Right atrium auricular region (tissue), 2 donors: ENCODE measurements around the gene ZNF81. TPM values are rescaled to one million over a fixed set of nuclear protein-coding genes. Genes with fewer than 3 reads are reported as not detected.
"Not testable (repeated sequence)": the region's sequence is repeated elsewhere in the genome, so short reads cannot be mapped to it uniquely, and the experiment has no call there.

ENCODE experiments used
- DNase-seq: peaks from one replicate; pipeline ENCODE4 v3.0.0-alpha.2; 2019; ENCODE audit warnings: low spot score
- H3K27ac ChIP-seq, 2 donors: fragments of 200-600 bp; sonication (generic); 1 replicate in 1 of 2; 2 replicates in 1 of 2; pipeline ENCODE4 v1.5.1; 2016 to 2019
- H3K27me3 ChIP-seq, 2 donors: fragments of 200-600 bp; sonication (generic); one replicate each; pipeline versions ENCODE4 v1.5.1 to v1.6.0; 2017 to 2019
- H3K36me3 ChIP-seq: fragments of 200-600 bp; sonication (generic); one replicate; pipeline ENCODE4 v1.5.1; 2016
- H3K4me1 ChIP-seq, 2 donors: fragments of 200-600 bp; sonication (generic); one replicate each; pipeline versions ENCODE4 v1.5.1 to v1.6.0; 2017 to 2019
- H3K4me3 ChIP-seq, 2 donors: fragments of 200-600 bp; sonication (generic); 1 replicate in 1 of 2; 2 replicates in 1 of 2; pipeline ENCODE4 v1.5.1; 2017 to 2019; ENCODE audit warnings: mild to moderate bottlenecking in 1 of 2, moderate library complexity in 1 of 2
- H3K9me3 ChIP-seq, 2 donors: fragments of 200-600 bp; sonication (generic); one replicate each; pipeline ENCODE4 v1.5.1; 2019
- CTCF ChIP-seq, 2 donors: fragments of 200-600 bp; sonication (generic); IDR thresholded peaks; one replicate each; pipeline ENCODE4 v1.5.1; 2019; ENCODE audit warnings: antibody characterized with exemption in 2 of 2
- total RNA-seq, 2 donors: library from RNA; depleted of rRNA; stranded (reverse); fragments of >200 nt; gene quantifications; one replicate each; pipeline ENCODE4 v1.1.0, GENCODE V29; 2016

The ZNF81 gene
- total RNA-seq, 2 donors from 2014 or later = 3.6 to 4.7 TPM

GRCh38 chrX:47941423-47941822, 104.7 kb downstream of the ZNF81 start:
- H3K27me3 ChIP-seq = no peaks in the 10 kb centered on the region
- no peak for DNase-seq
- no peak for TF ChIP-seq CTCF (IDR thresholded peaks at IDR 0.05)
- no peak overlapping the region for H3K27ac ChIP-seq
- H3K4me3 ChIP-seq = no peak overlapping the region
- no peaks in the 10 kb centered on the region for H3K4me1 ChIP-seq
- H3K9me3 ChIP-seq = peaks cover 0 to 11% of the 10 kb centered on the region in 2 donors
- no peaks in the 10 kb centered on the region for H3K36me3 ChIP-seq

- H3K27ac ChIP-seq, DNase-seq, H3K4me1 ChIP-seq, H3K4me3 ChIP-seq, H3K27me3 ChIP-seq, H3K36me3 ChIP-seq: not testable (repeated sequence)
- H3K9me3 ChIP-seq = peaks cover 0 to 11% of the 10 kb centered on the region in 2 donors
Measured at GRCh38 chrX:47955295-47955694, 118.6 kb downstream of the ZNF81 start.

- no peak for DNase-seq
Measured at GRCh38 chrX:47956016-47956415, 119.3 kb downstream of the ZNF81 start.

GRCh38 chrX:47958206-47958605, 121.5 kb downstream of the ZNF81 start:
- not testable (repeated sequence) for H3K27me3 ChIP-seq

More at GRCh38 chrX:47956016-47956415, 119.3 kb downstream of the ZNF81 start:
- Histone ChIP-seq H3K9me3 (peaks cover 0 to 4% of the 10 kb centered on the region in 2 donors), H3K27me3 (no peaks in the 10 kb centered on the region), H3K27ac (no peak overlapping the region), H3K36me3 (no peaks in the 10 kb centered on the region), H3K4me3 (no peak overlapping the region), H3K4me1 (no peaks in the 10 kb centered on the region)
- no peak for TF ChIP-seq CTCF (IDR thresholded peaks at IDR 0.05)

GRCh38 chrX:47958761-47959342, 122.2 kb downstream of the ZNF81 start:
- no peak for TF ChIP-seq CTCF (IDR thresholded peaks at IDR 0.05)
- no peak overlapping the region for H3K27ac ChIP-seq

More at GRCh38 chrX:47958206-47958605, 121.5 kb downstream of the ZNF81 start:
- H3K9me3 ChIP-seq, DNase-seq, H3K4me1 ChIP-seq, H3K36me3 ChIP-seq, H3K27ac ChIP-seq, H3K4me3 ChIP-seq: not testable (repeated sequence)

GRCh38 chrX:47960406-47960805, 123.7 kb downstream of the ZNF81 start:
- no peak for TF ChIP-seq CTCF (IDR thresholded peaks at IDR 0.05)
- Histone ChIP-seq H3K27ac (no peak overlapping the region), H3K36me3 (no peaks in the 10 kb centered on the region), H3K27me3 (no peaks in the 10 kb centered on the region), H3K4me3 (no peak overlapping the region), H3K4me1 (no peaks in the 10 kb centered on the region), H3K9me3 (peaks cover 0 to 8% of the 10 kb centered on the region in 2 donors)
- no peak for DNase-seq

More at GRCh38 chrX:47958761-47959342, 122.2 kb downstream of the ZNF81 start:
- no peaks in the 10 kb centered on the region for H3K36me3 ChIP-seq
- H3K4me1 ChIP-seq = no peaks in the 10 kb centered on the region
- H3K4me3 ChIP-seq = no peak overlapping the region
- H3K27me3 ChIP-seq = no peaks in the 10 kb centered on the region
- no peaks in the 10 kb centered on the region for H3K9me3 ChIP-seq
- no peak for DNase-seq

GRCh38 chrX:47961830-47962229, 125.1 kb downstream of the ZNF81 start:
- peaks cover 0 to 12% of the 10 kb centered on the region in 2 donors for H3K9me3 ChIP-seq
- H3K27me3 ChIP-seq, DNase-seq, H3K27ac ChIP-seq, H3K4me3 ChIP-seq, H3K4me1 ChIP-seq, H3K36me3 ChIP-seq: not testable (repeated sequence)

- not testable (repeated sequence) for H3K27me3 ChIP-seq, H3K4me1 ChIP-seq, DNase-seq, H3K4me3 ChIP-seq, H3K36me3 ChIP-seq, H3K27ac ChIP-seq
- H3K9me3 ChIP-seq = peaks cover 0 to 16% of the 10 kb centered on the region in 2 donors
Measured at GRCh38 chrX:47965526-47965925, 128.8 kb downstream of the ZNF81 start.
